ENCODE data around the gene IL4R.

- TF ChIP-seq EZH2 (optimal IDR thresholded peaks at IDR 0.05; ENCODE audit: low read depth, low read length) (no peak), CTCF (IDR thresholded peaks at IDR 0.05; ENCODE audit: low read length) (no peak), EZH2phosphoT487 (IDR thresholded peaks at IDR 0.05; ENCODE audit: low read length) (no peak)
Observed at GRCh38 chr16:27326738-27327585, 13.2 kb downstream of the IL4R start.
